BE2C (cell line): Measurements from ENCODE around the gene IPMK.

Experiments
- DNase-seq: peaks from one replicate; pipeline ENCODE4 v3.0.0-alpha.2; 2020
- H3K27me3 ChIP-seq: fragments of 250-450 bp; sonication (Bioruptor Pico); 2 replicates; pipeline ENCODE4 v1.5.1; 2020; ENCODE audit warnings: mild to moderate bottlenecking
- H3K36me3 ChIP-seq: fragments of 250-450 bp; sonication (Bioruptor Pico); 2 replicates; pipeline ENCODE4 v1.5.1; 2020; ENCODE audit warnings: mild to moderate bottlenecking
- H3K4me1 ChIP-seq: fragments of 250-450 bp; sonication (Bioruptor Pico); 2 replicates; pipeline ENCODE4 v1.5.1; 2020
- H3K4me3 ChIP-seq: 2 replicates; pipeline ENCODE4 v1.5.1; 2011; ENCODE audit warnings: low read depth, low read length
- H3K9me3 ChIP-seq: fragments of 250-450 bp; sonication (Bioruptor Pico); 2 replicates; pipeline ENCODE4 v1.5.1; 2020
- CTCF ChIP-seq: IDR thresholded peaks from 2 replicates; pipeline ENCODE4 v1.5.1; 2012; ENCODE audit warnings: mild to moderate bottlenecking, low read depth, low read length

IPMK gene

GRCh38 chr10:58281092-58281752 is 13.5 kb upstream of the IPMK start:
- TF ChIP-seq CTCF = no peak
- Histone ChIP-seq H3K9me3 (no peaks in the 10 kb centered on the region), H3K27me3 (no peaks in the 10 kb centered on the region), H3K4me3 (no peak overlapping the region), H3K36me3 (peaks cover 37% of the 10 kb centered on the region), H3K4me1 (no peaks in the 10 kb centered on the region)
- DNase-seq = no peak

GRCh38 chr10:58280477-58280876 is 12.8 kb upstream of the IPMK start:
- H3K36me3 ChIP-seq = peaks cover 37% of the 10 kb centered on the region
- no peaks in the 10 kb centered on the region for H3K9me3 ChIP-seq
- H3K4me3 ChIP-seq = no peak overlapping the region
- no peak for DNase-seq
- H3K27me3 ChIP-seq = no peaks in the 10 kb centered on the region
- H3K4me1 ChIP-seq = no peaks in the 10 kb centered on the region
- no peak for TF ChIP-seq CTCF

- DNase-seq = no peak
- Histone ChIP-seq H3K27me3 (no peaks in the 10 kb centered on the region), H3K4me3 (no peak overlapping the region), H3K9me3 (no peaks in the 10 kb centered on the region), H3K36me3 (peaks cover 37% of the 10 kb centered on the region), H3K4me1 (no peaks in the 10 kb centered on the region)
- no peak for TF ChIP-seq CTCF
Observed at GRCh38 chr10:58278962-58279307, 11.2 kb upstream of the IPMK start.

- TF ChIP-seq CTCF = no peak
- Histone ChIP-seq H3K9me3 (no peaks in the 10 kb centered on the region), H3K4me1 (no peaks in the 10 kb centered on the region), H3K36me3 (peaks cover 37% of the 10 kb centered on the region), H3K4me3 (no peak overlapping the region), H3K27me3 (no peaks in the 10 kb centered on the region)
- no peak for DNase-seq
Observed at GRCh38 chr10:58278274-58278961, 10.7 kb upstream of the IPMK start.

- Histone ChIP-seq H3K27me3 (no peaks in the 10 kb centered on the region), H3K4me1 (no peaks in the 10 kb centered on the region), H3K9me3 (no peaks in the 10 kb centered on the region), H3K4me3 (no peak overlapping the region), H3K36me3 (peaks cover 31% of the 10 kb centered on the region)
- TF ChIP-seq CTCF = no peak
- no peak for DNase-seq
Observed at GRCh38 chr10:58275908-58276307, 8.2 kb upstream of the IPMK start.

GRCh38 chr10:58275261-58275660 is 7.6 kb upstream of the IPMK start:
- H3K36me3 ChIP-seq = peaks cover 31% of the 10 kb centered on the region
- DNase-seq = no peak
- no peaks in the 10 kb centered on the region for H3K4me1 ChIP-seq
- H3K27me3 ChIP-seq = no peaks in the 10 kb centered on the region
- H3K4me3 ChIP-seq = no peak overlapping the region
- TF ChIP-seq CTCF = no peak
- no peaks in the 10 kb centered on the region for H3K9me3 ChIP-seq
